ENCODE results near the gene CUBN. TPM values are rescaled to one million over a fixed set of nuclear protein-coding genes. Genes with fewer than 3 reads are reported as not detected.

CUBN gene
- polyA plus RNA-seq, 1 donor, result 276 TPM

DNA sequence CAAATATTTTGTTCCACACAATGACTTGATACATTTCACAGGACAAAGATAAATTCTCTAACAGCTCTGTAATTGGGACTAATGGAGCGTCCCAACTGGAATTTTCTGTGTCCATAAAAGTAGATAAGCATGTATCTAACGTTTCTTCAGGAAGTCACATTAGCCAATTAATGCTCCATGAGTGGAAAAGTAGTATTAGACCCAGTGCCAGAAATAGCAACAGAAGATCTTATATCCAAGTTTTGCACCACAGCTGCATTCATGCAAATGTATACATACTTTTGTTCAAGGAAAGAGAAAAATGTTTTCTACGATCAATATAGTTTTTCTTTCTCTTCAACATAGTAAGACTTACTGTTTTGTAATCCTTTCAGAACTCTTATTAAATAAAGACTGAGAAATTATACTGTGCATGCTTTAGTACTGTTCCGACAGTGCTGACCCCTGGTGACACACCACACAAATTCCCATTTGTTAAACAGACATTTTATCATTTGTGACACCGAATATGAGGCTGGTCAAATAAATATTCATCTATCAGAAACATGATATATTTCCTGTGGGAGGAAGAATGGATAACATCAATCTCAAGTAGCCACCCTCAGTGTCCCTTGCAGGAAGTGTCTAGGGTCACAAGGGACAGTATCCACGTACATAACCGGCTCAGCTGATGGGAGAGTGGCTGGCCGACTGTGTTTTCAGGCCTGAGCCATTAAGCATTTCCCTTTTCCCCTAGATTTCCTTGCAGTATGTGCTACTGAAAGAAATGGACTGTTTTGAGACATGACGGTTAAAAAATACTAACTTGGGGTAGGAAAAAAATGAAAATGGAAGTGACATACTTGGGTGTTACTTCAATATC lies 210.3 kb downstream of the CUBN start:
- DNase-seq, result no peak

DNA sequence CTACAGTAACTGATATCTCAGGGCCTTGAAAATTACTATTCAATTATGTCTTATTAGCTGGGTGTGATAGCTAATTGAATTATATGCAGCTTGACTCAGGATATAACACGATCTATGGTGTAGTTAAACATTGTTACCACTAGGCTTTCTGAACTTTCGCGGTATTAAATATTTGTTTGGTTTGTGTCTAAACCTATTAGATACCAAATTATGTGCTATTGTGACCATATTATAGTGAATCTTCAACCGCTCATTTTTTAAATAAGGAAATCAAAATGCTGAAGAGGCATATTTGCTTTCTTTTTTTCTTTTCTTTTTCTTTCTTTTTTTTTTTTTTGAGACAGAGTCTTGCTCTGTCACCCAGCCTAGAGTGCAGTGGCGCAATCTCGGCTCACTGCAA lies 213.1 kb downstream of the CUBN start:
- DNase-seq, result no peak

DNA sequence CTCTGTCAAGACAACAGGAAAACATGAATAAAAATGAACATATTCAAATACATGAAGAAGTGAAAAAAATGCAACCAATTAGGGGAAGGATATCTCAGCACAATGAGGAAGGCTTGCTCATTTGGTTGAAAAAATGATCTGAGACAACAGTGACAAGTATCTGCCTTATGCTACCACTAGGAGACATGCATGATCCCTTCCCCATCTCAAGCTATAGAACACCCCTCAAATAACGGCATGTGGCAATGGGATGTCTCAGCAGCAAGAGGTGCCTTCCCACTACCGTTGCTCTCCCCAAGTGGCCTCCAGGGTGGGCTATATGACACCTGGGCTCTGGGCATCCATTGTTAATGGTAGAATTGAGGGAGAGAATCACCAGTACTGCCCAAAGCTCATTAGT lies 214.3 kb downstream of the CUBN start:
- no peak for DNase-seq

- DNase-seq, result no peak
Measured at GRCh38 chr10:16913266-16913665, 216.3 kb downstream of the CUBN start.

GRCh38 chr10:16910793-16911164 lies 218.8 kb downstream of the CUBN start:
- no peak for DNase-seq

- DNase-seq, result no peak
Measured at GRCh38 chr10:16909961-16910792, 219.4 kb downstream of the CUBN start.

DNA sequence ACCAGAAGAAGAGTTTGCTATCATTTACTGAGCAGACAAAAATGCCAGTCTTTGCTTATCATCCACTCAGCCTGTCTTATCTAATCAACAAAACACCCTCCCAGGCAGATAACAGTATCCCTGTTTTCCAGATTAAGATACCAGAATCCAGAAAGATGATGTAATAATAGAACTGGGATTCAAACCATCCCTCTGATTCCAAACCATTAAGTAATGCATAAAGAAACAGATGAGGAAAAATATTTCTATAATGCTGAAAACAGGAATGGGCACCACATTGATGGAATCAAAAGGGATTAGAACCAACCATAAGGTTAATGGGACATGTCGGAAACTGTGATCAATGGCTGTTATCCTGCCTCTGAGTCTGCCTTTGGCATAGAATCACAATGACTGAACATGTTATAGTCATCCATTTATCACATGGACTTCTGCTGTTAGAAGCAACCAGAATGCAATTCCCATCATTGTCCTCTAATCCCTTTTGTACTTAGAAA lies 220.3 kb downstream of the CUBN start:
- no peak for DNase-seq

DNA sequence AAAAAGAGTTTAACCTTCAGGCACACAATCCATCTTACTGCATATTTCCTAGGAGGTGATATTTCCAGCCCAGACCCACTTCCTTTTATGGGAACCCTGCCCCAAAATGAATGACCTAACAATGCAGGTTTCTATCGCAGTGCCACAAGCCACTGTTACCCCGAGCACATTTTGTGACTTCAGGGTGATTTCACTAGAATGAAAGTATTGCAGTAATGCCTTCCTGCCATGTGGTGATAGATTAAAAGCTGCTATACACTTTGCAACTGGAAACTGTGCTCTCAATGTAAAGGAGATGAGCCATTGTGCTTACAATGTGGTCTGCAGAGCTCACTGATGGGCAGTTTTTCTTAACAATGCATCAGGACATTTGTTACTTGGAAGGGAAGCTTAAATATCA lies 221.9 kb downstream of the CUBN start:
- DNase-seq, result no peak

DNA sequence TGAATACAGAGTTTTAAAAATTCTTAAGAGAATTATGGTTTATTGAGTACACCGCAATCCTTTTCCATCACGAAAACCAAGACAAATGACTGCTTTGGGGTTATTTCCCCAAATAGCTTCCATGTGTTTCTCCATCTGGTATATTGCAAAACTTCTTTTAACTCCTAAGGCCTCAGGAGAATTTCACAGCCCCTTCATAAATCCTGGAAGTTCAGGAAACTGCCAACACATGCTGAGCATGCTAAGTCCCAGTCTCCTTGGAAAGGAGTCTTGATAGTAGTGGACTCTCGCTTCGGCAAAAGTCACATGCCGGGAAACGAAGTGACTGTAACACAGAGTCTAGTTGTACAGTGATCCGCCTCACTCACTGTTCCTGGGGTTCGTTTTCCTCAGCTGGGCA lies 224.3 kb downstream of the CUBN start:
- DNase-seq, result no peak

GRCh38 chr10:16904639-16905061 lies 225.0 kb downstream of the CUBN start:
- no peak for DNase-seq

DNA sequence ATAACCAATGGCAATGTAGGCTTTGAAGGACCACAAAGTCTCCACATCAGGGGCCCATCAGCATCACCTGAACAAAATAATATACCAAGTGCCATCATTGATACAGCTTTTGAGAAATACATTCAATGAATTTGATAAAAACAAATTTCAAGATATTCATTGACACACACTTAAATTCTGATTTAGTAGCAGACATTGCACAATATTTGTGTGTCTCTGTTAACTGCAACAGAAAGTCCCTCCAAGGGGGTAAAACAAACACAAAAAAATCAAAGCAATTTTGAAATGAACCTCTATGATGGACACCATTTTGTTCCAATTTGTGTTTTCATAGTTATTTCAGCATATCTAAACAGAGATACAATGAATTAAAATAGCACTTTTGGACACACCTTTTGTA lies 225.6 kb downstream of the CUBN start:
- DNase-seq, result no peak

GRCh38 chr10:16902606-16903005 lies 227.0 kb downstream of the CUBN start:
- no peak for DNase-seq

GRCh38 chr10:16901106-16901505 lies 228.5 kb downstream of the CUBN start:
- no peak for DNase-seq

GRCh38 chr10:16896993-16897392 lies 232.6 kb downstream of the CUBN start:
- DNase-seq, result no peak

GRCh38 chr10:16894821-16895220 lies 234.8 kb downstream of the CUBN start:
- no peak for DNase-seq

GRCh38 chr10:16893664-16894063 lies 235.9 kb downstream of the CUBN start:
- DNase-seq, result no peak

DNA sequence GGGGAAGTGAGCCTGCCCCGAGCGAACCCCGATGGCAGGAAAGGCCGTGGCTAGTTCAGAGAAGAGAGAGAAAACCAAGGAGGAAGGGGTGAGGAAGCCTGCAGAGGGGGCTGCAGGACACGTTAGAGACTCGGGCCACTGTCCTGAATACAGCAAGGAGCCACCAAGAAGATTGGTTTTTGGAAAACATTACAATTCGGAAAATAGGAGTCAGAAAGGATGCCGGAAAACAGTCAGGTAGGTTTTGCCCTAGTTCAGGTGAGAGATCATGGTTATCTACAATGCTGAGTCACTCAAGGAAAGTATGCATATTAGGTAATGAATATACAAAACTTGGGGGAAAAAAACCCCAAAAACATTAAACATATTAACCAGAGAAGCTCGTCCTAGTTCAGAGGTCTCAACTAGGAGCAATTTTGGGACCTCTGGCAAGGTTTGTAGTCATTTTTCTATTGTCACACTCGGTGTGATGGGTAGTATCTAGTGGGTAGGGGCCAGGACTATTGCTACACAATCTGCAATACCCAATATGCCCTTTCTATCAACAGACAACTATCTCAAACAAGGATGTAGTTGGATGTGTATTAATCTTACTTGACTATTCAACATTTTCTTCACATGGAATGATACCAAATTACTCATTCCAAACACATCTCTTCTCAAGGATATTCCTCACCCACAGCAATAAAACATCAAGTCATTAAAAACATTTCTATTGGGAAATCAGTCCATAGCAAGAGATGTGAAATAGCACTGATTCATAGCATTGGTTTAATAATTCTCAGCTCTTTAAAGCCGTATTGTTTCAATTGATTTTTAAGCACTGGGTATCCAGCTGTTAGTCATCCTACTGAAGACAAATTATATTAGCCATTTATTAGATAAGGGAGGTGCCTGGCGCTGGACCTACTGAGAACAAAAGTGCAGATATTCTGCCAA lies 238.0 kb downstream of the CUBN start:
- DNase-seq, result no peak

DNA sequence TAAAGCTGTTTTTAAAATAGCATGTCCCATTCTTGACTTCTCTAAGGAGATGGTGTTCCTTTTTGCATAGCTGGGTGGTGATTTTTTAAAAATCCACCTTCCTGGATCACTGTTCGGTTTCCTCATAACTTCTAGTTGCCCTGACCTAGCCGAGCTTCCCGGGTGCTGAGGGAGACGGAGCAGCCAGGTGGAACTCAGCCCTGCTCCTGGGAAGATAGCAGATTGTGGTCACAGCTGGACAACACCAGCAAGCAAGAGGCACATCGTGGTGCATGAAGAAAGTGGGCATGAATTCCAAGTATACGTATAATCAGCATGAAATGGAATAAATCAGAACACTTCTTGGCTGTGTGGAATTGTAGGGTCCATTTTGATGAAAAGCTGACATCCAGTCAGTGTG lies 238.9 kb downstream of the CUBN start:
- no peak for DNase-seq

- DNase-seq, result no peak
Measured at GRCh38 chr10:16887565-16887964, 242.0 kb downstream of the CUBN start.

DNA sequence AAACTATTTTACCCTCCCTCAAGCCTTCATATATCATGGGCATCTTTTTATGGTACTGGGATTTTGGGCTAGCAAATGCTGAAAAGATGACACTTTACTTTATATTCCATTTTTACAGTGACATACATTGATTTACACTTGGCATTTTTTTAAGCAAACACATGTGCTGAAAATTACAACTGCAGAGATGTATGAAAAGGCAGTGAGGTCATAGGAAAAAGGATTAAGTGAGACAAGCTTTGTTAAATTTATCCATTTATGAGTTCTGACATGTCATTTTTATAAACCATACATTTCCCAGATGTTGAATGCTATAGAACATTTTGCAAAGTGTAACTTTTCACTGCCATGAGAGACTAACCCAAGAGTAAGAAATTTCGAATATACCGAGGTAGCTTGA lies 243.6 kb downstream of the CUBN start:
- no peak for DNase-seq

DNA sequence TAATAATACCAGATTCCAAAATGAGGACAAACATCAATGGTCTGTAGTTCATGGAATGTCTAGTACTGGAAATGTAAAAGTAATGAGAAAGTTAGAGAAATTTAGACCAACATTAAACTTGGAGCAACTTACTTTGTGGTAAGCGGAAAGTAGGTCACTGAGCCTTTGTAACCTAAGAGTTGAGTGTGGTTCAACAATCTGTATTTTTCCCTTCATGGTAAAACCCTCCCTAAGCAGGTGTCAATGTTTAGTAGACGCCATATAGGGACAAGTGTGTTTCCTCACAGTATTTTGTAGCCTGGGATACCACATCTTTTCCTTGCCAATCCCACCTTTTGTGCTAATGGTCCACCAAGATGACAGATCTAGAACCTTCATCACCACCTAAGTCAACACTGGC lies 245.1 kb downstream of the CUBN start:
- no peak for DNase-seq

DNA sequence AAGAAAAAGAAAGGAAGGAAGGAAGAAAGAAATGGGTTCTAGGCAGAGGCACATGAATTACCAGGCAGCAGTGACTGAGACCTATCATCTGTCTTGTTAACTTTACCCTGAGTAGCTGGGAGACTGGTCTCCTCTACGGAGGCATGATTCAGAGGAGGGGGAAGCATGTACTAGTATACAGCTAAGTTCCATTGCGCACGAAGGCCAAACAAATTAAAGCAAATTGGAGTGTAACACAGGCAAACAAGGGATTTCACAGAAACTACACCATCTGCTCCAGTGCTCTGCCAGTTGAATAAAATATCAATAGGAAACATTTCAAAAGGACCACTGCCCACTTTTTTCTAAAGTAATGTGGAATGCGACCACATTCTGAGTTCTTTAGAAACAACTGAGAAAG lies 246.5 kb downstream of the CUBN start:
- DNase-seq, result no peak

Data from left kidney (tissue), 2 donors.